NCI-H1417 treated with DMSO at 0.1 percent for 48 hours (cell line): ENCODE measurements around the gene SPTSSB.

Source experiments
- DNase-seq: peaks from one replicate; lab custom pipeline; 2025; lab: John Stamatoyannopoulos, UW

SPTSSB gene

GRCh38 chr3:161390200-161390599 is 18.9 kb upstream of the SPTSSB start:
- no peak for DNase-seq

- no peak for DNase-seq
Measured at GRCh38 chr3:161389445-161390035, 18.2 kb upstream of the SPTSSB start.

- no peak for DNase-seq
Measured at GRCh38 chr3:161388855-161389254, 17.5 kb upstream of the SPTSSB start.

- no peak for DNase-seq
Measured at GRCh38 chr3:161386991-161387770, 15.9 kb upstream of the SPTSSB start.

- peak; percentile 56 for DNase-seq
Measured at GRCh38 chr3:161372321-161373260, 1.3 kb upstream of the SPTSSB start.

GRCh38 chr3:161369531-161369930 is 1.8 kb downstream of the SPTSSB start:
- DNase-seq, result no peak

GRCh38 chr3:161366094-161366493 is 5.2 kb downstream of the SPTSSB start:
- DNase-seq, result no peak

- DNase-seq, result no peak
Measured at GRCh38 chr3:161358488-161358887, 12.8 kb downstream of the SPTSSB start.

GRCh38 chr3:161356287-161356686 is 15.0 kb downstream of the SPTSSB start:
- DNase-seq, result no peak

GRCh38 chr3:161355508-161355907 is 15.8 kb downstream of the SPTSSB start:
- no peak for DNase-seq

GRCh38 chr3:161354554-161354953 is 16.8 kb downstream of the SPTSSB start:
- no peak for DNase-seq

- no peak for DNase-seq
Measured at GRCh38 chr3:161351330-161351729, 20.0 kb downstream of the SPTSSB start.

GRCh38 chr3:161350916-161351315 is 20.4 kb downstream of the SPTSSB start:
- no peak for DNase-seq

GRCh38 chr3:161349529-161350312 is 21.6 kb downstream of the SPTSSB start:
- no peak for DNase-seq

- no peak for DNase-seq
Measured at GRCh38 chr3:161348796-161349400, 22.4 kb downstream of the SPTSSB start.

GRCh38 chr3:161347726-161348125 is 23.6 kb downstream of the SPTSSB start:
- no peak for DNase-seq

GRCh38 chr3:161345023-161345422 is 26.3 kb downstream of the SPTSSB start:
- no peak for DNase-seq

- DNase-seq, result no peak
Measured at GRCh38 chr3:161343986-161344385, 27.3 kb downstream of the SPTSSB start.

GRCh38 chr3:161343540-161343939 is 27.8 kb downstream of the SPTSSB start:
- DNase-seq, result no peak

GRCh38 chr3:161342629-161343028 is 28.7 kb downstream of the SPTSSB start:
- DNase-seq, result no peak
